GM21786 (cell line): Measurements from ENCODE around the gene FGFBP1.
"Not testable (repeated sequence)": the region's sequence is repeated elsewhere in the genome, so short reads cannot be mapped to it uniquely, and the experiment has no call there.

Experiments
- ATAC-seq: cut with Tn5 transposase; IDR thresholded peaks from one replicate; pipeline ENCODE4 v1.9.1; 2021; ENCODE audit not compliant: unreplicated experiment

FGFBP1 gene

DNA sequence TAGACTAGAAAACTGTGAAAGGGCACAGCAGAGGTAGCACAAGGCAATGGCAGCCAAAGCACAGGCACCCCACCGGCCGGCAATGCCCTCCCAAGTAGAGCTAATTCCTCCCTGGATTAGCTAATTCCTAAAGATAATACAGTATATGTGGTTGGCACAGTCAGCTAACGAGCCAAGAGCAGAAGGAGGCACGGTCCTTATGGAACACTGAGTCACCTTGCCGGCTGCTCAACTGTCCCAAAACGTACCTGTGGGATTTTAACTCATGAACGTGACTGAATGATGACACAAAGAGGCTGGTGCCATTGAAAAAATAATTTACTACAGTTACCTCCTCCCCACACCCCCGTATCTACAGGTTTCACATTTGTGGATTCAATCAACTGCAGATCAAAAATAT lies 9.1 kb upstream of the FGFBP1 start:
- no peak for ATAC-seq

DNA sequence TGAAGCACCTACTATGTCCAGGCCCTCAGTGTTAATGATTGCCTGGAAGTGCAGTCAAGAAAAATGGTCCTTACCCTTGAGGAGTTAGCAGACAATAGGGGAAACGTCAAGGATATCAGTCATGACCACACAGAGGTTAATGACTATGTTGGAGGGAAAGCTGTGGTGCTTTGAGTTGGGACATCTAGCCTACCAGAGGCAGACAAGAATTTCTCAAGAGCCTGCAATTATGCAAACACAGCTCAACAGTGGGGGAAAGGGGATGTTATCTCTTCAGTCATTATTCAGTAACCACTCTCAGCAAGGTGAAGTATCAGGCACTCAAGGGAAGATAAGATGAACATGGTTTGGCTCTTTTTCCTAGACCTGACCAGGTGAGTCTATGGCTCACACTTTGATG lies 7.0 kb upstream of the FGFBP1 start:
- ATAC-seq, result no peak

DNA sequence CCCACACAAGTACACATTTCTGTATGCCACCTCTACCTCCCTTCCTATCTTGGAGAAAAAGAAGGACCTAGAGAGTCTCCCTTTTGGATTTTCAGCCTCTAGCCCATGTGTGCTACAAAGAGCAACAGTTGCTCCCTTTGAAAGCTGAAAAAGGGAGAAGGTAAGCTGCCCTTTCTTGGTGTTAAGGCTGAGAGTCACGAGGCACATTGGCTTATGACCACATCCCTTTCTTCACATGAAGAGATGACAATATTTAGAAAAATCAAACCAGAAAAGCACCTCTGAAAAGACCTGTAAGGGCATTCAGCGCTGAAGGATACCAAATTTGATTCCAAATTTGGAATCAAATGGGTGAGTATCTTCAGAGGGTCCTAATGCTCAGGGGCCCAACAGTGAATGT lies 6.4 kb upstream of the FGFBP1 start:
- no peak for ATAC-seq

DNA sequence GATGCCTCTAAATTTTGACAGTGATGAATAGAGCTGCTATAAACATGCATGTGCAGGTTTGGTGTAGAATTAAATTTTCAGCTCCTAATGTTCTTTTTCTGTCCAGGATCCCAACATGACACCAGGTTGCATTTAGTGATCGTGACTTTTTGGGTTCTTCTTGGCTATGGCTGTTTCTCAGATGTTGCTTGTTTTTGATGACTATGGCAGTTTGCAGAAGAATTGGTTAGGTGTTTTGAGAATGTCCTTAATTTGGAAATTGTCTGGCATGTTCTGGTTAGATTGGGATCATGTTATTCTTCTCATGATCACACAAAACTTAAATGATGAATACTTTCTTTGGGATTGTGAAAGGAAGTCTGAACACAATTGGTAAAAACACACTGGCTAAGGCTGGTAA lies 3.7 kb upstream of the FGFBP1 start:
- ATAC-seq, result no peak

DNA sequence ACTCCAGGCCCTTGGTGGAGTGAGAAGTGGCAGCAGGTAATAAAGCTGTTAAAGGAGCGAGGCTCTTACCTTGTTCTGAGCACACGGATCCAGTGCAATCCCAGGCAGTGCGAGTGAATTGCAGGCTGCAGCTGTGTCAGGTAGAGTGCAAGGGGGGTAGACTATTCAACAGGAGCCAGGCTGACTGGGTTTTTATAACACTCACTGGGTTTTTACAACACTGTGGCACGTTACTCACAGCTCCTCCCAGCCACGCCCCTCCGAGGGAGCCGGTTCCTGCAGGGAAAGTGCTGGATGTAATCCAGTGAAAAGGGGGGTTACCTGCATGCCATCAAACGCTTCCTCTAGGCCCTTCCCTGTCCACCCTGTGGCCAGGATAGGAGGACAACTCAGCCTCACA lies 358 bp downstream of the FGFBP1 start:
- ATAC-seq, result no peak

DNA sequence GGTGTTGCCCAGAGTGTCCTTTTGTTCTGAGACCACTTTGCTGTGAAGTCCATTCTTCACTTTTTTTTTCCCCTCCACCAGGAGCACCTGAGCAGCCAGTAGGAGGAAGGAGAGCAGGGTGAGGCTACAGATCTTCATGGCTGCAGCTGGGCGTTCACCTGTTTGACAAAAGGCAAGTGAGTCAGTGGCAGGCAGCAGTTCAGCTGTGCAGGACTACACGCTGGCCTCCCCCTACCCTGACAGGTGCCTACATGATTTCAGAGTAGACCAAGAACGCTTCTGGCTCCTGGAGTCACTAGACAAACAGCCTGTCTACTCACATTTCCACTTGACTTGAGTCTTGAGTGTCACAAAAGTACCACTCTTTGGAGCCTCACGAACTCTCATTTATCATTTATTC lies 2.0 kb downstream of the FGFBP1 start:
- no peak for ATAC-seq

DNA sequence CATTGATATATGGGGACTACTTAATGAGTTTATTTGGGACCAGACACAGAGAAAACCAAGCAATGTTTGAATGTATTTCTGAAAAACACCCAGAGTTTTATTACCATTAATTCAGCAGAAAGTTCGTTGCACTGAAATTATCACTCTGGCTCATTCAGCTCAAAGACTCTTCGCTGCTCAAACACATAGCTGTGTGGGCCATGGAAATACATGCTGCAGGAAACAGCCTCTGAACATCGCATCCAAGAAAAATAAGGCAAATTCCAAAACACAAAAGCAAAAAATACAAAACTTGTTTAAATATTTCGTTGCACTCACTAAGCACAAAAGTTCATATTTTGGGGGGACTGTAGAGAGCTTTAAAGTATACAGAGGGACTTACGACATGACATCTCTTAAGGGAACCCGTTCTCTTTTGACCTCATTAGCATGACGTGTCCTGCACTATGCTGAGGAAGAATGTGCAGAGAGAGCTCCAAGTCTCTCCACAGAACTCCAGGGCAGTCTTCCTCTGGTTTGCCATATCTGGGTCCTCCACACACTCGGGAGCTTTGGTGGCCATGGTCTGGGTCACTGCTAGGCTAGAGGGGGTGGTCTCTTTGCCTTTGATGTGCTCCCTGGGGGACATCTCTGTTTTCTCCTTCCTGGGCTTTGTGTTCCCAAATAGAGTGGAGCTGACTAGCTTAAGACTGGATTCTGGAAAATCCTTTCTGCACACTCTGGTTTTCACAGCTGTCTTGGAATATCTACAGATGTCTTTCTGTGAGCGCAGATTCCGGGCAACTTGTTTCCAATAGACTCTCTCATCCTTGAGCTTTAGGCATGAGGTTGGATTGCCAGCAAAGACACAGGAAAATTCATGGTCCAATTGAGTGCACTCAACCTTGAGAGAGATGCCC lies 2.8 kb downstream of the FGFBP1 start:
- ATAC-seq, result no peak

DNA sequence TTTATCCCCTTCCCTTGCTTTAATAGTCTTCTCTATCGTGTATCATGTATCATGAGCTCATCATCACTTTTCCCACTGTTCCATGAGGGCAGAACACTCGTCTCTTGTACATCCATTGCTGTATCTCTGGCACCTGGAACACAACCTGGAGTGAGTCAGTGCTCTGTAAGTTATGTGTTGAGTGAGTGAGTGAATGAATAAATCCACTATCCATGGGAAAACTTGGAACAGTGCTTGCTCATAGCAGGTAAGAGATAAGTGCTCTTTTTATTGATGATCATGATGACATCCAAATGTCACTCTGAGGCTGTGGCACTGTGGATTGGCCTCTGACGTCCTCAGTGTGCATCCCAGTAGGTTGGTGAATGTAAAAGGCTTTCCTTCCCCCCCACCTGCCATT lies 4.3 kb downstream of the FGFBP1 start:
- no peak for ATAC-seq

DNA sequence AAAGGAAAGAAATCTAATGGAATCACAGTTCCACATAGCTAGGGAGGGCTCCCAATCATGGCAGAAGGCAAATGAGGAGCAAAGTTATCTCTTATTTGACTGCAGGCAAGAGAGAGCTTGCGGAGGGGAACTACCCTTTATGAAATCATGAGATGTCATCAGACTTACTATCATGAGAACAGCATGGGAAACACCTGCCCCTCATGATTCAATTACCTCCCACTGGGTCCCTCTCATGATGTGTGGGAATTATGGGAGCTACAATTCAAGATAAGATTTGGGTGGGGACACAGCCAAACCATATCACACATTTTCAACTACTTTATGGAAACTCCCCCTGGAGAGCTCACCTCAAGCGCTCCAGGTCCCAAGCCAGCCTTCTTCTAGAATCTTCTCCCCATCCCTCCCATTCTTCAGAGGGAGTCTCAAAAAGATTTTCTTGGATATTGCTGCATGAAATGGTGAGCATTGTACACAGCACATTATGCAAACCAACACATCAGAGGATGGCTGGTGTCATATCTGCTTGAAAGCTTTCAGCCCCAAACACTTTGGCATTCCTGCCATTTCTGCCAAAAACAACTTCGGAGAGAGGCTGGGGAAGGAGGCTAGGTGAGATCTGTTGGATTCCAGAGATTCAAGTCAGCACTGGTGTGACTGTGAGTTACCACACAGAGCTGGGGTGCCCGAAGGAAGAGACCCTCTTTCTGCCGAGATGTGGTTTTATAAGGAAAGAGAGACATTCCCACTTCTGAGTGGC lies 6.9 kb downstream of the FGFBP1 start:
- ATAC-seq, result no peak

DNA sequence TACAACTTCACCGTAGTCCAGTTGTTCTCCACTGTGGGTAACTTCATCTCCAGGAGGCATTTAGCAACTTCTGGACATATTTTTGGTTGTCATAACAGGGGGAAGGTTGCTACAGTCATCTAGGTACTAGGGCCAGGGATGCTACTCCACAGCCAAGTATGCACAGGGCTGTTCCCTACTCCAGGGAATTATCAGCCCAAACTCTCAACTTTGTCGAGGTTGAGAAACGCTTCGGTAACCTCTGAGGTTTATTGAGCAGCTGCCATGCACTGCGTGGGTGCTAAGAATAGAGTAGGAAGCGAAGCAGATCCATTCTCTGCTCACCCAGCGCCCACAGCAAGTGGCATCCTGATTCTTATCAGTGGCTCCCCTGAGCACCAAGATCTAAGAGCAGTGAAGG lies 8.2 kb downstream of the FGFBP1 start:
- ATAC-seq, result peak; percentile 49

DNA sequence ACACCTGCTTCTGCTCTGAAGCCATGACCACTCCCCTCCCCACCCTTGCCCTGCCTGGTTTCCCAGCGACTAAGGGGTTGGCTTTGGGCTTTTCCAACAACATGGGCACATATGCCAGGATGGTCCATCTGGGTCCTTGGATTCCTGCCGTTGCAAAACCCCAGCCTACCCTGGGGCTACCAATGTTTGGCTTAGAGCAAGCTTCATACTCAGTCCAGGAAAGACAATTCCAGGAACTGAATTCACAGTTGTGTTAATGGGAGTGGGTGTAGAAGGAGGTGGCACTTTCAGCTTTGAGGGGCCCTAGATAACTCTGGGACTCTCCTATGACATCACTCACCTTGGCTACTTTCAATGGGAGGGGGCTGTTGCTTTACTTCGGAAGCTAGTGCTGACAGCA lies 9.0 kb downstream of the FGFBP1 start:
- no peak for ATAC-seq

DNA sequence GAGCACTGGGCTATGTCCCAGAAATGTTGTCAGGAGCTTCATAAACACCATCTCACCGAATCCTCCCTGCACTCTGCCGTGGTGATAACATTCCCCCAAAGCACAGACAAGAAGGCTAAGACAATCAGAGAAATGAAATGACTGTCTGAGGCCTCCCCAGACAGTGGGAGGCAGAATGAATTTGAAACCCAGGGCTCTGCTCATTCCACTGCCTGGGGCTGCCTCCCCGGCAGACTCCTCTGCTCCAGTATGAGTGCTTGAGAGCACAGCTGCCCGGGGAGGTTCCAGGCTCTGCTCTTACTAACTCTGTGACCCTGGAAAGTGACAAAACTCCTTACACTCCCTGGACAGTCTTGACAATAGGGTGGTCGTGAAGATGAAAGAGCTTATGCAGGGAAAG lies 9.7 kb downstream of the FGFBP1 start:
- no peak for ATAC-seq

DNA sequence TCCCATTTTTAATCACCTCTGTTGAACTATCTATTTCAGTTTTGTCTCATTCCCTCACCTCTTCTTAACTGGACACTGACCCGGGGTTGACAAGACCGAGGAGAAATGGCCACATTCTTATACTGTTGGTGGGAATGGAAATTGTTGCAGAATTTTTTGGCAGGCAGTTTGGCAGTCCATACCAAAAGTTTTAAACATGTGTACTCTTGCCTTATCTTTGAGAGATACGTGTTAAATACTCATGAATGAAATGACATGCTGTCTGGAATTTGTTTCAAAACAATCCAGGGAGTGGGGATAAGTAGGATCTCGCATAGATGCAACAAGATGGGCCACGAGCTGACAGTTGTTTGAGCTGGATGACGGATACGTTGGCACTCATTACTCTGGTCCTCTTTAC lies 12.1 kb downstream of the FGFBP1 start:
- no peak for ATAC-seq

DNA sequence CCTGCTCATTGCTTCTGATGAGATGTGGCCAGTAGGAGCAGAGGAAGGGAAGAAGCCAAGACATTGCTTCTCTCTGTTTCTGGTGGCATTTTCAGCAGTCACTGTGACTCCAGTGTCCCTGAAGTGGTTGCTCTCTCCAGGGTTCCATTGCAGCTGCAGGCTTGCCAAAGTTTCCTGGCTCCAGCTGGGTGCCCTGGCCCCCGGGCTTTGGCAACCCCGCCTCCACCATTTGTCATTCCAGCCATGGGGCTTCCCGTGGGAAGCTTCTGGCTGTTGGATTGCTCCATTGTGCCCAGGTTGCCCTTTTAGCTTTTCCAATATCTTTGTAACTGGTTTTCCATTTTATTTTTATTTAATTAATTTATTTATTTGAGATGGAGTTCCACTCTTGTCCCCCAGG lies 12.7 kb downstream of the FGFBP1 start:
- no peak for ATAC-seq

DNA sequence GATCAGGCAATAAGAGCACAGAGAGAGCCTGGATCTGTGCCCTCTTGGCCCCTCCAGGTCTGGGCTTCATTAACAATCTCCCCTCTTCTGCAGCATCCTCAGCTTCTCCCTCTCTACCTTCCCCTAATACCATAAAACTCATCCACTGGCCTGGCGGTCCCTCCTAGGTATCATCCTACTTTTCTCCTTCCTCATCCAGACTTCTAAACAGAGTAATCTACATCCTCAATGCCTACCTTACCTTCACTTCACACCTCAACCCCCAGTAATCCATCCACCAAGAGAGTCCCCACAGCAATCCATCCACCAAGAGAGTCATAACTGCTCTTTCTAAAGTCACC lies 17.0 kb downstream of the FGFBP1 start:
- no peak for ATAC-seq

DNA sequence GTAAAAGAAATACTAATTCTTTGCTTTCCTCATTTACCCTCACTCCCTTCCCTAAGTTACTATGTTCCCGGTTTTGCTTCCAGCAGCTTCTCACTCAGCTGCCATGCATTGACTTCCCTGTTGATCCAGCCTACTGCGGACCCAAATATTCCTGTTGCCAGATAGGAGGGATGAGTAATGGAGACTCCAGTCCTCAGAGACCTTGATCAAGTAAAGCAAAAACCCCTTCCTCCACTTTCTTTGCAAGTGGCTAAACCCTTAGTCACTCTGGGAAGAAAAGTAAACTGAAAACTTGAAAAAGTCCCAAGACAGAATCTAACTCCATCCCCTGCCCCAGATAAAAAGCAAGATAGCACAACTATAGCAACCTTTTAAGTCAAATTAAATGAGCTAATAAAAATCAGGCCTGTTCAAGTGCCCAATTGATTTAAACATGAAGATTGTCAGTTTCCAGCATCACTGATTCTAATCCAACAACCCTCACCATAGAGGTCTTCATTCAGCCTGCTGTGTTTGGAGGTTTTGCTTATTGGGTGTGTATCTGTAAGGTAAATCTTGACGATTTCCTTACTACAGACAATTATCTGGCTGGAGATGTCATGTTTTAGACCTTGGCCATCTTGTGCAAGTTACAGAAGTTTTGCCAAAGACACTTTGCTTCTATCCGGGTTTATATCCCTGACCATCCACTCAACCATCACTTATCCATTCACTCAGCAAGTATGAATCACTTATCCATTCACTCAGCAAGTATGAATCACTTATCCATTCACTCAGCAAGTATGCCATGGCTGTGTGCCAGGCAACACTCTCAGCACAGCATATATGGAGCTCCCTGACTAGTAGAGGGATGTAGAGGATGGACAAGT lies 17.6 kb downstream of the FGFBP1 start:
- ATAC-seq, result no peak

DNA sequence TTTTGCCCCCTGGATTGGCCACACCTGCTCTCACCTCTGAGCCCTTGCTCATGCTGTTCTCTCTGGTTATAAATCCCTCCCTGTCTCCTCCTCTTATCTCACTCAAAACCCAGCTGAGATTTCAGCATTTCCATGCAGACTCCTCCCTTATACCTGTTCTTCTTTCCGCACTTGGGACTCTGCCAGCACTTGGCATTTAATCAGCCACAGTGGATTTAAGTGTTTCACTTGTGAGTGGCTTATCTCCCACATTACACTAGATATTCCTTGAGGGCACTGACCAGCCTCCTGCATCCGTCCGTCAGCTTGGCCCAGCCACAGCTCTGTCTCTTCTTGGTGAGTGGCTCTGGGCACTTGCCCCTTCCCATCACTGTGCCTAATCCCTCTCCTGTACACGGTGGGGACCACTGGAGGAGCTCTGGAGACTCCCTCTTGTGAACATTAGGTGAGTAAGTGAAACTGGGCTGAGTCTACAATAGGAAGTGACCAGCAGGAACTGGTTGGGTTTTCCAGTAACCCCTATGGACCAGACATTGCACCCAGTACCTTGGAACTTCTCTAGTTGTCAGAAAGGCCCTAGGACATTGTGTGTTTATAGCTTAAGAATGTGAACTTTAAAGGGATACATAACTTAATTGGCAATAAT lies 19.9 kb downstream of the FGFBP1 start:
- no peak for ATAC-seq

DNA sequence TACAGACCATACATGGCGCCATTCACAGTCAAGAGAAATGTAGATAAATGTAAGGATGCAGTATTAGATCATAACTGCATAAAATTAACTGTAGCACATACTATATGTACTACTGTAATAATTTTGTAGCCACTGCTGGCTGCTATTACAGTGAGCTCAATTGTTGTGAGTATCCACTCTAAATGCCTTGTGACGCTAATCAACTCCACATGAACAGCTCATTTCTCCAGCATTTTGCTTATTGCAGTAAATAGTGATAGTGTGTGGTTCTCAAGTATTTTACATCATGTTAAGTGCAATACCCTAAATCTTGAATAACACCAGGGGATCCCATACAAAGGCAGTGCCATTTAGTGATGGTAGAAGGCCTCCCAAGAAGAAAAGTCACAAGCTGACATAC lies 21.2 kb downstream of the FGFBP1 start:
- ATAC-seq, result no peak

DNA sequence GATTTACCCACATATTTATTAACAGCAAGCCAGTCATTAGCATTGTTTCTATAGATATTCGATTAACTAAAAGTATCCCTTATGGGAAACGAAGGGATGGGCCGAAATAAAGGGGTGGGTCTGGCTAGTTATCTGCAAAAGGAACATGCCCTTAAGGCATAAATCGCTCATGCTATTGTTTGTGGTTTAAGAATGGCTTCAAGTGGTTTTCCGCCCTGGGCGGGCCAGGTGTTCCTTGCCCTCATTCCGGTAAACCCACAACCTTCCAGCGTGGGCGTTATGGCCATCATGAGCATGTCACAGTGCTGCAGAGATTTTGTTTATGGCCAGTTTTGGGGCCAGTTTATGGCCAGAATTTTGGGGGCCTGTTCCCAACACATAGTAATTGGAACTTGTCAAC lies 22.2 kb downstream of the FGFBP1 start:
- ATAC-seq, result not testable (repeated sequence)

DNA sequence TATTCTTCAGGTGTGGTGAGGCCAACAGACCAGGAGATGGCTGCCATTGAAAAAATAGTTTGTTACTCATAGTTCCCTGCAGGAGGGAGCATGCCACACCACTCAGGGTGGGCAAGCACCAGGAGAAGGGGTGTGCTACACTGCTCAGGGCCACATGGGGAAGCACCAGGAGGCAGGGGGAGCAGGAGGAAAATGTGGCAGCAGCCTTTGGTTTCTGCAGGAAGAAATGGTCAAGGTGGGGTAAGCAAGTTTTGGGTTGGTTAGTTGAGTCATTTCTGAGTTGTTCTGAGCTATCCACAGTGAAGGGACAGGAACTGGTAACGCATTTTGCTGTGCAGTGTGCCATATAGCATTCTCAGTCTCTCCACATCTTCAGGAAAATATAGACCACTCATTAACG lies 23.8 kb downstream of the FGFBP1 start:
- ATAC-seq, result no peak

DNA sequence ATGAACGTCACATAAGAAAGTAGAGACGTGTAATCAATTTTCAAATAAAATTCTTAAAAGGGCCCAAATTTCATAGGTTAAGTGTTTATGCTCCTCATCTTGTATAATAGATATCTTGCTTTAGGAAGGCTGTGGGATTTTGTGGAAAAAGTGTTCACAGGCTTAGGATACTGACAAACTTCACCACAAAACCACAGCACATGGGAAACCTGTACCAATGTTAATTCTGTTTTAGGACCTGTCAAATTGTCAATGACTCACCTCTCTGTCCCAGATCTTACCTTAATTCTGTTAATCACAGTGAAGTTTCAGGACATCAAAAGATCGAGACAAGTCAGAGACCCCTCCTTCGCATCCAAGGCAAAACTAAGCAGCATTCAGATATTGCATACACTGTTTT lies 24.2 kb downstream of the FGFBP1 start:
- no peak for ATAC-seq
